Occipital lobe (tissue), 2 donors: ENCODE results near the gene SMPD1. TPM values are rescaled to one million over a fixed set of nuclear protein-coding genes. Genes with fewer than 3 reads are reported as not detected.

Experiments used
- DNase-seq: peaks from one replicate; lab custom pipeline; 2025; lab: John Stamatoyannopoulos, UW
- total RNA-seq: library from RNA; depleted of rRNA; stranded (reverse); fragments of >200 nt; gene quantifications from one replicate; pipeline ENCODE4 v1.2.3, GENCODE V29; 2014

The SMPD1 gene
- 8.1 TPM for total RNA-seq

GRCh38 chr11:6389905-6390717 lies at the start of gene SMPD1:
SMPD1 (plus strand) TSS chr11:6390474; CDS start chr11:6390599, 125 bp downstream.
- DNase-seq = peak; percentile 90

DNA sequence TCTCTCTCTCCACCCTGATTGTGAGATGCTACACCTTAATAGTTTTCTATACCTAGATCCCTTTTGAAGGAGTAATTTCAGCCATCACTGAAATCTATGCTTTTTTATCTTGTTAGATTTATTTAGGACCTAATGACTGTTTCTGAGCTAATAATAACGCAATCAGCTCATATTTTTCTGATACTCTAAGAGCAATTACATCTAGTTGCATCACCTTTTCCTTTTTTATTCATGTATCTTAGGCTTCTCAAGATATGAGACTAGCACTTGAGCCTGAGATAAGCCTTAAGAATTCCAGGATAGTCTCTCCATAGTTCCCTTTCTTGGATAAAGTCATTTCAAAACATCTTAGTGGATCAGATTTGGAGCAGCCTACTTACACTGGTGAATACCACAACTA lies 44.9 kb upstream of the SMPD1 start:
- no peak for DNase-seq

DNA sequence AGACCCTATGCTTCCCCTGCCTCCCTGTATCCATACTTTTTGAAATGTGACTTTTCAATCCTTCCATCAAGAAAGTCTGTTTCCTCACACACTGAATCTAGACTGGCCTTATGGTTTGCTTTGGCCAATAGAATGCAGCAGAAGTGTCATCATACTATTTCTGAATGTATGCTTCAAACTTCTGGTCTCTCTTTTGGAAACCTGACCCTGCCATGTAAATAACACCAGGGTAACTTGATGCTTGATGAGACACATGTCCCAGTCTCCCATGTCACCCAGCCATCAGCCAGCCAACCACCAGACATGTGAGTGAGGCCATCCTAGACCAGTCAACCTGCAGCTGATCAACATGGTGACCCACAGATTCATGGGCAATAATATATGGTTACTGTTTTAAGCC lies 40.2 kb upstream of the SMPD1 start:
- no peak for DNase-seq

- DNase-seq = no peak
Measured at GRCh38 chr11:6350486-6350885, 39.8 kb upstream of the SMPD1 start.

GRCh38 chr11:6351782-6352382 lies 38.4 kb upstream of the SMPD1 start:
- no peak for DNase-seq

GRCh38 chr11:6353367-6353987 lies 36.8 kb upstream of the SMPD1 start:
- DNase-seq = no peak

GRCh38 chr11:6354651-6355485 lies 35.4 kb upstream of the SMPD1 start:
- DNase-seq = no peak

GRCh38 chr11:6356503-6357055 lies 33.7 kb upstream of the SMPD1 start:
- DNase-seq = no peak

- DNase-seq = peak; percentile 77
Measured at GRCh38 chr11:6357222-6357621, 33.1 kb upstream of the SMPD1 start.

DNA sequence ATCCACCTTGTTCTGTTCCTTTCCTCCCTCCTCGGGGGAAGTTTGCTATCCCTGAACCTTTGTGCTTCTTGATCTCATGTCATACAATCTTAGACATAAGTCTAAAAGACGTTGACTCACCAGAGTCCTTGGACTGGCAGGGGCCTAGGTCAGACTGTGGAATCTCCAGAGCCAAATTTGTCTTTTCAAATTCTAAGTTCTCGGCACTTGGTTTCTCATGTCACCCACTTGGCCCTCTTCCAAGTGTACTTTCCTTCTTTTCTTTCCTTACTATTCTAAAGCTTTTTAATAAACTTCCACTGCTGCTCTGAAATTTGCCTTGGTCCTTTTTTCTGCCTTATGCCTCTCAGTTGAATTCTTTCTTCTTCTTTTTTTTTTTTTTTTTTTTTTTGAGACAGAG lies 30.1 kb upstream of the SMPD1 start:
- DNase-seq = no peak

DNA sequence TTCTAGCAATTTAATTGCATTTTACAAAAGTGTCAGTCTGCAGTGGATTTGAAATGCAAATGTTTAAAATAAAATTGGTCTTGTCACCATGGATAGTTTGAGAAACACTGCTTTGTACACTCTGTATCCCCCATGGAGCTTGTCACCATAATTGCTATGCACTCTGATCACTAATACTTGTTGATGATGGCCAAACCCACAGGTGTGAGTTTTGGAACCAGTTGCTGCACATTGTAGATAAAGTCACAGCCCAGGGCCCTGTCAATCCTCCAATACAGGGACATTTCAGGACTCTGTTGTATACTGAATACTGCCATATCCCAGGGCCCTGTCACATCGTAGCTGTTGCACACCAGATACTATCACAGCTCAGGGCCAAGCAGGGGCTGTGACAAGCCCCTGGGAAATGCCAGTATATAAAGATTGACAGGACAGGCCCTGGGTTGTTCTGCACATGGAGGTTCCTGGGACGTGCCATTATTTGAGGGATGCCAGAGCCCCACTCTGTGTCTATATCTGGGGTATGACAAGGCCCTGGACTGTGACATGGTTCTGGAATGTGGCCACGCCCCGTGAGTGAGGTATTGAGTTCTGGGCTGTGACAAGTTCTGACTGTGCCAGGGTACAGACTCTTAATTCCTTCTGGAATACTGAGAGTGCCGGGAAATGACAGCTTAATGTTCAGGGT lies 27.9 kb upstream of the SMPD1 start:
- DNase-seq = no peak

DNA sequence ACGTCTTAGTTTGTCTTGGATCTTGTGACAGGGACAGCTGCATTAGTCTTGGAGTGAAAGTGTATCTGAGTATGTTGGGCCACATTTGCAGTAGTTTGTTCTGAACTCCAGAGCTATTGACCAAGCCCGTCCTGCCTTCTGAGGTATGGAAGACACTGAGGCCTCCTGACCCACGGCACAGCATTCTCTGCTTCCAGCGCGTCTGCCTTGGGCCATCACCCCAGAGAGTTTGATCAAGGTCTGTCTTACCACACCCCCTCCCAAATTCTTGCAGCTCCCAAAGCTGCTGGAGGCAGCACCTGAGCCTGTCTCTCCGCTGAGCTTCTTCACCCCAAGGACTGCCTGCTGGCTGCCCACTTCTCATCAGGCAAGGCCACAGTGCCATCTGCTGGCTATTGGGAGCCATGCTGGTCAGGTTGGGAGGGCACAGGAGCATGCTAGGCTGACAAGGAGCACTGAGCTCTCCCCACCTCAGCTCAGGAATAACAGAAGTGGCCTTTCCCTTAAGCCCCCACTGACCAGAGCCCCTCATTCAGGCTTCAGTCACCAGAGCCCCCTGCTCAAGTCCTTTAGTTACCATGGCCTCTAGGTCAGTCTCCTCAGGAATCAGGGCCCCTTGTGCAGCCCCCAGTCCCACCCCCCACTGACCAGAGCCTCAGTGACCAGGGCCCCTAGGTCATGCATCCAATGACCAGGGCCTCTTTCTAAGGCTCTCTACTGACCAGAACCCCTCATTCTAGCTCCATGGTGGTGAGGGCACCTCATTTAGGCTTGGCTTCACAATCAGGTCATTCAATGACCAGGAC lies 27.2 kb upstream of the SMPD1 start:
- DNase-seq = peak; percentile 77

DNA sequence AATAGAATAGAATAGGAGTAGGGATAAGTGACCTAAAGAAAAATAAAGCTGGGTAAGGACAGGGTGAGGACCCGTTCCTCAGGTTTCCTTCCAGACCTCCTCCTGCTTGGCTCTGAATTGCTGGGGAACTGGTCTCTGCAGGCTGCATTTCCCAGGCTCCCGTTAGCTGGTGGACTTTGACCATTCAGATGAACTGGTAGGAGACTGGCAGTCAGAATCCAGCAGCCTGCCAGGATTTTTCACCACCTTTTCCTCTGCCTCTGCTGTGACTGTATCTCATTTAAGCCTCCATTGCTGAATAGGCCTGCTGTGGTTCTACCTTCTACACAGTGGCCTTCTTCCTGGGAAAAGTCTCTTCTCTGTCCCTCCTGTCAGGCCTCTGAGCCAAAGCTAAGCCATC lies 24.6 kb upstream of the SMPD1 start:
- no peak for DNase-seq

DNA sequence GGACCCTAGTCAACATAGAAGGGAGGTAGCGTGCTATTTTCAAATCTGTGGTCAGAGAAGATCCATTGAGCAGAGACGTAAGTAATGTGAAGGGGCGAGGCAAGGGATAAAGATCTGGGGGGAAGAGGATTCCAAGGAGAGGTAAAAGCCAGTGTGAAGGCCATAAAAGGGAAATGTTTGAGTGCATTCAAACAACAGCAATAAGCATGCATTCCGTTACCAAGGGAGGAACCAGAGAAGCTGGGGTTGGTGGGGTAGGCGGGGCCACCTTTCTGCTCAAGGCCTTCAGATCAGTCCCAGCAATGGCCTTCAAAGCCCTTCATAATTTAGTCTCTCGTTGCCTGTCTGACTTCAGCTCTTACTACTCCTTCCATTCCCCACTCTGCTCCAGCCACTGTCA lies 18.4 kb upstream of the SMPD1 start:
- no peak for DNase-seq

DNA sequence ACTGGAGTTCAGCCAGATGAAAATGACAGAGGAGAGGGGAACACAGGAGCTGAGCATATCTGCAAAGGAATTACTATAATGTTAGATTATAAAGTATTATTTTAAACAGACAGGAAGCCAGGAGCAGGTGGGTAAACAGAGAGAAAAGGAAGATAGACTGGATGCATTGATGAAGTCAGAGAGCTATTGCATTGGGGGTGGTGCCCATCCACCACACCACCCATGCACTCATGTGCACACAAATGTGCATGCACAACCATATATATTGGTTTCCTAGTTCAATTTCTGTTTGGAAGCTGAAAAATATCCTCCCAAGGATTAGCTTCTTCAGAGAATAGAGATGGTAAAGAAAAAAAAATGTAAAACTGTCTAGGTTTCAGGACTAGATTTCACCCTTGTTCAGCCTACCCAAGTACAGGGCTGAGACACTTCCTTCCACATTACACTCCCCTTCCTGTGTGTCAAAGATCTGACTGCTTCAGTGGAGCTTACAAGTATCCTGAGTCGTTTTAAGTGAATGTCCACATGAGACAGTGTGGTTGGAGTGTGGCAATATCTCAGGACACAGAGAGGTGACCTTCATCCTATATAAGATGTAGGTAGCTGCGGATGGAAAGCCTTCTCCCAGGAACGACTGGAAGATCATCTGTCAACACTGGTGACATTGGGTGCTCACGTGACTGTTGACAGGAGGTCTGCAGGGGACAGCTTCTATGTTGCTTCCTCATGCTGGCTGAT lies 12.2 kb upstream of the SMPD1 start:
- no peak for DNase-seq

GRCh38 chr11:6378640-6378989 lies 11.7 kb upstream of the SMPD1 start:
- no peak for DNase-seq

- DNase-seq = no peak
Measured at GRCh38 chr11:6385046-6385777, 5.1 kb upstream of the SMPD1 start.

DNA sequence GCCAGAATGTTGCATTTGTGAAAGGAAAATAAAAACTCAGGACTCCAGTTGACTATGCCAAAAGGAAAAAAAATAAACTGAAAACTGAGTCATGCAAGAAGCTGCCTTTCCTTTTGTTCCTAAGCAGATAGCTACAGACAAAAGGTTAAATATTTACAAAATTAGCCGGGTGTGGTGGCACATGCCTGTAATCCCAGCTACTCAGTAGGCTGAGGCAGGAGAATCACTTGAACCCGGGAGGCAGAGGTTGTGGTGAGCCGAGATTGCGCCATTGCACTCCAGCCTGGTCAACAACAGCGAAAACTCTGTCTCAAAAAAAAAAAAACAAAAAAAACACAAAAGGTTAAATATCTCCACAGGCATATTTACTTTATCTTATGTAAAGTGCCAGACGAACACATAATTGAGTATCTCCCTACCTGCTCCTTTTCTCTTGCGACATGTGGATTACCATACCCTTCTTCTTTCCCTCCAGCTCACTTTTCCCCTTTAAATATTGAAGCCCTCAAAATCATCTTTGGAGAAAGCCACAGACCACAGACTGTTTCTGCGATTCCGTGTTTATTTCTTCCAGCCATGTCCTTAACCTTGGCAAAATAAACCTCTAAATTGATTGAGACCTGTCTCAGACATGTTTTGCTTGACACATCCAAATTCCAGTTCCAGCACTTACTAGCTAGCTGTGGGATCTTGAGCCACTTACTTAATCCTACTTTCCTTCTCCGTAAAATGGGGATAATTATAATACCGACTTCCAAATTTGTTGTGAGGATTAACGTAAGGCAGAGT lies 2.3 kb upstream of the SMPD1 start:
- no peak for DNase-seq
